GM12872 (cell line): ENCODE data around the gene POLR3K.

Source experiments
- TF ChIP-seq, protein P1 (sequence below): IDR thresholded peaks from 3 replicates; pipeline ENCODE4 v1.5.1; 2011; ENCODE audit warnings: low read depth, mild to moderate bottlenecking, low read length, moderate library complexity; ENCODE audit not compliant: insufficient read depth

POLR3K gene

DNA sequence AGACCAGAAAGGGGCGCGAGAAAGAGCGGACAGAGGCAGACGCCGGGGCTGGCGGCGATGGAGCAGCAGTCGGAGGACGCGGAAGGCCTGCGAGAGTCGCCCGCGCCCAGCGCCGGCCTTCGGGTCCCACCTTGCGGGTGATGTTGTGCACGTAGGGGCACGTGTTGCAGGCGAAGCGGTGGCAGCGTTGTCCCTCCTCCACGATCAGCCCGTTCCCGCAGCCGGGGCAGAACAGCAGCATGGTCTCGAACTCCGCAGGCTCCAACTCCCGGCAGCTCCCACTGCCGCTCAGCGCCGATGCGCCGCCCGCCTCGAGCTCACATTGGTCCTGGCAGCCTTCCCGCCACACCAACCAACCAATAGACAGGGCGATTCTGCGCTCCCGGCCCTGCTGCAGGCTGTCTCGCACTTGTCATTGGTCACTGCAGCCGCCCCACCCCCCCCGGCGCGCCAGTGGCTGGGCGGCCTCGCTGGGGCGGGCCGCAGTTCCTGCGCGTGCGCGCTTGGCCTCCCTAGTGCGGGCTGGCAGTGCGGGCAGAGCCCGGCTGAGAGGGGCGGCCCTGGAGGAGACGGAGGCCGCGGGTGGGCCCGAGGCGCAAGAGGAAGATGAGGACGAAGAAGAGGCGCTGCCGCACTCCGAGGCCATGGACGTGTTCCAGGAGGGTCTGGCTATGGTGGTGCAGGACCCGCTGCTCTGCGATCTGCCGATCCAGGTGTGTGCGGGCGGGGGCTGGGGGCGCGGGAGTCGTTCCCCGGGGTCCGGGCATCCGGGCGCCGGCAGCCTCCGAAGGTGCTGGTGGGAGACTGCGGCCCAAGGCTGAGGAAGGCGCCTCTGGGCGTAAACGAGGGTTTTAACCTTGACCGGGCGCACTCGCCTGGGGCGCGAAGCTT, at the start of gene POLR3K, which contains the start of gene SNRNP25:
Gene POLR3K, minus strand, starts transcription at position 263 of the 891 bp plus-strand sequence. Its CDS starts 22 bp downstream, at position 241.
Gene SNRNP25, plus strand, starts transcription at position 483 of the 891 bp plus-strand sequence. Its CDS starts 189 bp downstream, at position 672.
- TF ChIP-seq, protein P1, sequence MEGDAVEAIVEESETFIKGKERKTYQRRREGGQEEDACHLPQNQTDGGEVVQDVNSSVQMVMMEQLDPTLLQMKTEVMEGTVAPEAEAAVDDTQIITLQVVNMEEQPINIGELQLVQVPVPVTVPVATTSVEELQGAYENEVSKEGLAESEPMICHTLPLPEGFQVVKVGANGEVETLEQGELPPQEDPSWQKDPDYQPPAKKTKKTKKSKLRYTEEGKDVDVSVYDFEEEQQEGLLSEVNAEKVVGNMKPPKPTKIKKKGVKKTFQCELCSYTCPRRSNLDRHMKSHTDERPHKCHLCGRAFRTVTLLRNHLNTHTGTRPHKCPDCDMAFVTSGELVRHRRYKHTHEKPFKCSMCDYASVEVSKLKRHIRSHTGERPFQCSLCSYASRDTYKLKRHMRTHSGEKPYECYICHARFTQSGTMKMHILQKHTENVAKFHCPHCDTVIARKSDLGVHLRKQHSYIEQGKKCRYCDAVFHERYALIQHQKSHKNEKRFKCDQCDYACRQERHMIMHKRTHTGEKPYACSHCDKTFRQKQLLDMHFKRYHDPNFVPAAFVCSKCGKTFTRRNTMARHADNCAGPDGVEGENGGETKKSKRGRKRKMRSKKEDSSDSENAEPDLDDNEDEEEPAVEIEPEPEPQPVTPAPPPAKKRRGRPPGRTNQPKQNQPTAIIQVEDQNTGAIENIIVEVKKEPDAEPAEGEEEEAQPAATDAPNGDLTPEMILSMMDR, result no peak

DNA sequence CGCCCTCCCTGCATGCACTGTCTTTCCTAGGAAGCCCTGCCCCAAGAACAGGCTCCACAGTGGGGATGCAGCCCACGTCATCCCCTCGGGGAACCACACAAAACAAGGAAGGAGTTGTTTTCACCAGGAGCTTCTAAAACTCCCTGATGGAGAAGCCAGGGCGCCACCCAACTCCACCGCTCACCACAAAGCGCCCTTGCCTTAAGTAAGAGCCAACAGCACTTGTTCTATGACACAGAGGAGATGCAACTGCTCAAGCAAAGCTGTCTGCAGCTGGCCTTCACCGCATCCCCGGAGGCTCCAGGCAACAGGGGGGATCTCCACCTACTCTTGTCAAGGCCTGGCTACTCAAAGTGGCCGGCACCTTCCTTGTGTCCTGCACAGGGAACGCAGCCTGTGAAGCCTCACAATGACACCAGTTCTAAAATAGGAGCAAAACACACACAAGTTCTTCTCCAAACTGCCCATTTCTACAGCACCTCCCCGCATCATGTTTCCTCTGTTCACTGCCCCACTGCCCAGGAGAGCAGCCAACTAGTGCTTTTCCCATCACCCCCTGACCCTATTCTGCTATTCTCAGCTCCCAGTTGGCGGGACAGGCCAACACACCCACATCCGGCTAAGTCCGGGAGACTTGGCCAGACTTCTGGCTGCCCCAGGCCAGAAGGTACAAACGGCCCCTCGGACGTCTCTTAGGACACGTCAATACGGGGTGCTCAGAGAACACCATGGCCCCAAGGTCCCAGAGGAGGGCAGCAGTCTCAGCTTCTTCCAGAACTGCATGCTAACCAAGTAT, 48.9 kb upstream of the POLR3K start:
- TF ChIP-seq, protein P1, result no peak

DNA sequence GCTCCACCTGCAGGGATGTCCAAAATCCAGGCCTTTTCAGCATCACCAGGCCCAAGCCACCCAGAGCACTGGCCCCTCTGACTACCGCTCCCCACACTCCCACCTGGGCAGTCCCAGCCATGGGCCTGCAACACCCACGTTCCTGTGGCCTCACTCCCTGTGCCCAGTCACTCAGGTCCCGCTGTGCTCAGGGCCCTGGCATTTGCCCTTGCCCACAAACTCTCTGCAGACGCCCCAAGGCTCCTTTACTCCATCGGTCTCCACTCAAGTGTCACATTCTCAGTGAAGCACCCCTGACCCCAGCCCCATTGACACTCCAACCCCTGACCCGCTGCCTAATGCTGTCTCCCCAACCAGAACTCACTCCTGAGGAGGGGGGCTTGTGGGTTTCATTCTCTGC, 48.2 kb upstream of the POLR3K start:
- TF ChIP-seq, protein P1, result no peak

DNA sequence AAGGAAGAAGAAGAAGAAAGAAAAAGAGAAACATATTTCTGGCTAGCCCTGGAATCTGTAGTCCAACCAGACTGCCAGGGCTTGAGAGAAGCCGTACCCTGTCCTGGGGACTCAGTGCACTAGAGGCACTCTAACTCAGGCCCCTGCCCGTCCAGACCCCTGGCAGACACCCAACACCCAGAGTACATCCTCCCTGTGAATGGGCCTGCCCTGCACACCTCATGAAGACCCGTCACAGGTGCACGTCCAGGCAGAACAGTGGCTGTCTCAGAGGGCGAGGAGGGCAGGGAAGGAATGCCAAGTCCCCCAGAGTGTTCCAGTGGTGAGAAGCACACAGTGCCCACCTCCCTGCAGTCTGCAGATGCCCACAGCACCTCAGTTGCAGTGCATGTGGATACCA, 47.6 kb upstream of the POLR3K start:
- TF ChIP-seq, protein P1, result no peak

DNA sequence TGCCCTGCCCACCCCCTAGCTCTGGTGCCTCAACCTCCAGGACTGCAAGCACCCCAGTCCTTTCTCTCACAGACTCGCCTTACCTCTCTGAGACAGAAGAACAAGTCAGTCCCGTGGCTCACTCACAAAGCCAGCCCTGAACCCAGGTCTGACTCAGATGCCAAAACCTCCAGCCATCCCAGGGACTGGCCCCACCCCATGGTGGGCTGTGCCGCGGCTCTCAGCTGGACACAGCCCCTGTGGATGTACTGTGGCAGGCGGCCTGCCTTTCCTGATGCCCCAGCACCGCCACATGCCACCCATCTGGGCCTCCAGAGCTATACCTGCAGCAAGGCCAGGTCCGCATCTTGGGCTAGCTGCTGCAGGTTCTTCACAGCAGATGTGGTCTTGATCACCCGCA, 44.4 kb upstream of the POLR3K start:
- TF ChIP-seq, protein P1, result no peak

DNA sequence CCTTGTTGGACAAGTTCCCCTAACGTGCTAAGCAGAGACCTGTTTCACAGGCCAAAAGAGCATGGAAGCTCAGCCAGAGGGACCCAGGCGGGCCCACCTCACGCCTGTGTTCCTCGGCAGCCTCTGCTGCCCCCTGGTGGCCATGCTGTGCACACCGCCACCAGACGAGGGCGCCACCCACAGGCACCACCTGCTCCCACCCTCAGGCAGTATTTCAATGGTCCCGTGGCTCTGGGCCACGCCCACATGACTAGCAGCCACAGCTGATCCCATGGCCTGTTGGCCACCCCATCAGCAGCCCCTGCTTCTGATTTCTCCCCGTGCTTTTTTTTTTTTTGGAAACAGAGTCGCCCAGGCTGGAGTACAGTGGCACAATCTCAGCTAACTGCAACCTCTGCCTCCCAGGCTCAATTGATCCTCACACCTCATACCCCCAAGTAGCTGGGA, 43.5 kb upstream of the POLR3K start:
- TF ChIP-seq, protein P1, result peak; percentile 100

DNA sequence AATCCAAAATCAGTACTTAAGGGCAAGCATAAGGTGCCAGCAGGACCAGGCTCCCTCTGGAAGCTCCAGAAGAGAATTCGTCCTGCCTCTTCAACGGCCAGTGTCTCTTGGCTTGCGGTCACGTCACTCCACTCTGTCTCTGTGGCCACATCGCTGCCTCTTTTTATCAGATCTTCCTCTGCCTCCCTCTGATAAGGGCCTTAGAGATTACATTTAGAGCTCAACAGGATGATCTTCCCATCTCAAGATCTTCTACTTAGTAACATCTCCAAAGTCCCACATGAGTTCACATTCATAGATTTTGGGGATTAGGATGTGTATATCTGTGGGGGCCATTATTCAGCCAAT, 41.5 kb upstream of the POLR3K start:
- TF ChIP-seq, protein P1, result no peak
